Vein endothelial cell (primary cell): Measurements from ENCODE around the gene ERRFI1. TPM values are rescaled to one million over a fixed set of nuclear protein-coding genes. Genes with fewer than 3 reads are reported as not detected.

ENCODE experiments used
- small RNA-seq: library from RNA; depleted of rRNA; stranded (forward); fragments of <200 nt; gene quantifications from one replicate; pipeline ENCODE3, GENCODE V24; 2012
- total RNA-seq: library from RNA; depleted of rRNA; stranded (reverse); fragments of >200 nt; gene quantifications from 2 replicates; pipeline ENCODE4 v1.2.3, GENCODE V29; 2012

Gene ERRFI1, protein sequence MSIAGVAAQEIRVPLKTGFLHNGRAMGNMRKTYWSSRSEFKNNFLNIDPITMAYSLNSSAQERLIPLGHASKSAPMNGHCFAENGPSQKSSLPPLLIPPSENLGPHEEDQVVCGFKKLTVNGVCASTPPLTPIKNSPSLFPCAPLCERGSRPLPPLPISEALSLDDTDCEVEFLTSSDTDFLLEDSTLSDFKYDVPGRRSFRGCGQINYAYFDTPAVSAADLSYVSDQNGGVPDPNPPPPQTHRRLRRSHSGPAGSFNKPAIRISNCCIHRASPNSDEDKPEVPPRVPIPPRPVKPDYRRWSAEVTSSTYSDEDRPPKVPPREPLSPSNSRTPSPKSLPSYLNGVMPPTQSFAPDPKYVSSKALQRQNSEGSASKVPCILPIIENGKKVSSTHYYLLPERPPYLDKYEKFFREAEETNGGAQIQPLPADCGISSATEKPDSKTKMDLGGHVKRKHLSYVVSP
- total RNA-seq, result 20.6 and 28.1 TPM in 2 replicates

DNA sequence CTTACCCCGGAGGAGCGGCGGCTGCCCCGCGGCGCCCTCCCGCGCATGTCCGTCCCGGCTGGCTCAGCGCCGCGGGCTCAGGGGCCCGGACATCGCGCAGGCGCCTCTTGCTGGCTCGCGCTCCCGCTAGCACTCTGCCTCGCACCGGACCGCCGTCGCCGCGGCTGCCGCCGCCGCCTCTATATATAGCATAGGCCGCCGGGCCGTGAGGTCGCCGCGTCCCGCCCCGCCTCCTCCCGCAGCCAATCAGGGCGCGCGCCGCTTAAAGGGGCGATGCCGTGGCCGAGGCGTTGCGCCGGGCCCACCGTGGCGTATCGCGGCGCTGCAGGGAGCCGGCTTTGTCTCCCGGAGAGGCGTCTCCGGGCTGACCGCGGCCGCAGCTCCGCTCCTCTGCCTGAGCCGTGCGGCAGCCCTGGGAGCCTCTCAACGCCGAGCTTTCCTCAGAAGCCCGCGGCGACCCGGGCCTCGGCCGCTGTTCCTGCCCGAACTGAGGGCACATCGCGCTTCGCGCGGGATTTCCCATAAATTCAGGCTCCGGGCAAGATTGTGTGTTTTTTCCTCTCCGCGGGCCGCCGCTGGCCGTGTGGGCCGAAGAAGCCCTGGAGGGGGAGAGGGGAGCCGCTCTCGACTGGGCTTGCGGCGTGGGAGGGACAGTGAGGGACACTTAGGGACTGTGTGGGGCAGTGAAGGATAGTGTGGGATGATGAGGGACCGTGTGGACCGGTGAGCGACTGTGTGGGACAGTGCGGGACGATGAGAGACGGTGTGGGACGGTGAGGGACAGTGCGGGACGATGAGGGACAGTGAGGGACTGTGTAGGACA is at the start of gene ERRFI1:
ERRFI1 (minus strand) TSS at position 157 of the 823 bp plus-strand sequence. CDS start 10,690 bp downstream, outside the sequence.

Small RNAs within 50 kb of the gene (small RNA-seq; reads per million reads assigned to genes)
- gene RF00019, result not detected

Other genes starting within 250 kb of the ERRFI1 start
- gene PER3, start 242.0 kb downstream of the ERRFI1 start, total RNA-seq, result 3.2 and 5.2 TPM in 2 replicates
- not detected in 2 replicates for gene UTS2, start 173.2 kb downstream of the ERRFI1 start, total RNA-seq
- gene TNFRSF9, start 85.5 kb downstream of the ERRFI1 start, total RNA-seq, result 0.96 and 1.3 TPM in 2 replicates
- 141 and 158 TPM in 2 replicates for gene PARK7, start 64.6 kb downstream of the ERRFI1 start, total RNA-seq